IPS DF 6.9 (cell line): ENCODE data around the gene CFAP99.

Experiments used
- DNase-seq: peaks from one replicate; pipeline ENCODE4 v3.0.0-alpha.2; 2013; ENCODE audit warnings: low read depth, low spot score
- H3K27ac ChIP-seq: one replicate; pipeline ENCODE4 v1.5.1; 2013; ENCODE audit warnings: low read length, control low read depth
- H3K27me3 ChIP-seq: 2 replicates; pipeline ENCODE4 v1.6.1; 2013; ENCODE audit warnings: mild to moderate bottlenecking, low read length; ENCODE audit not compliant: control insufficient read depth, insufficient read depth
- H3K36me3 ChIP-seq: 2 replicates; pipeline ENCODE4 v1.6.1; 2013; ENCODE audit warnings: low read length; ENCODE audit not compliant: control insufficient read depth, insufficient read depth
- H3K4me1 ChIP-seq: 2 replicates; pipeline ENCODE4 v1.6.1; 2013; ENCODE audit warnings: low read length; ENCODE audit not compliant: control insufficient read depth, insufficient read depth
- H3K4me3 ChIP-seq: 2 replicates; pipeline ENCODE4 v1.5.1; 2013; ENCODE audit warnings: mild to moderate bottlenecking, low read length
- H3K9me3 ChIP-seq: 2 replicates; pipeline ENCODE4 v1.6.1; 2013; ENCODE audit warnings: low read length, inconsistent platforms; ENCODE audit not compliant: control insufficient read depth, insufficient read depth
- WGBS: extraction: QIAGEN DNeasy Blood & Tissue Kit; methylation state at CpG from one replicate; pipeline ENCODE4 v1.1.7; 2013; ENCODE audit warnings: mixed read lengths, missing lambda C conversion rate; ENCODE audit not compliant: insufficient read length, insufficient coverage; 5-methylcytosine and 5-hydroxymethylcytosine counted together

CFAP99 gene

GRCh38 chr4:2390784-2391421 is 27.9 kb upstream of the CFAP99 start:
- no peaks in the 10 kb centered on the region for H3K27me3 ChIP-seq
- H3K9me3 ChIP-seq: no peaks in the 10 kb centered on the region
- H3K36me3 ChIP-seq: no peaks in the 10 kb centered on the region
- no peak overlapping the region; the same call in 1 of the 2 replicates for H3K4me3 ChIP-seq
- H3K4me1 ChIP-seq: peaks cover 7% of the 10 kb centered on the region
- no peak for DNase-seq
- no CpG with 5 or more reads among the region's 20 CpGs for WGBS
- no peak overlapping the region for H3K27ac ChIP-seq

- no CpG with 5 or more reads among the region's 28 CpGs for WGBS
- no peaks in the 10 kb centered on the region for H3K9me3 ChIP-seq
- peaks cover 7% of the 10 kb centered on the region for H3K4me1 ChIP-seq
- H3K4me3 ChIP-seq: peak overlapping the region; percentile 7; the same call in 1 of the 2 replicates
- H3K27me3 ChIP-seq: no peaks in the 10 kb centered on the region
- no peaks in the 10 kb centered on the region for H3K36me3 ChIP-seq
- H3K27ac ChIP-seq: no peak overlapping the region
- no peak for DNase-seq
Observed at GRCh38 chr4:2393353-2394270, 25.1 kb upstream of the CFAP99 start.

GRCh38 chr4:2394528-2394927 is 24.2 kb upstream of the CFAP99 start:
- H3K9me3 ChIP-seq: no peaks in the 10 kb centered on the region
- no peak overlapping the region for H3K4me3 ChIP-seq
- no peaks in the 10 kb centered on the region for H3K36me3 ChIP-seq
- H3K4me1 ChIP-seq: peaks cover 7% of the 10 kb centered on the region
- no peak overlapping the region for H3K27ac ChIP-seq
- no CpG with 5 or more reads among the region's 17 CpGs for WGBS
- no peak for DNase-seq
- no peaks in the 10 kb centered on the region for H3K27me3 ChIP-seq

GRCh38 chr4:2395038-2395437 is 23.7 kb upstream of the CFAP99 start:
- no CpG with 5 or more reads among the region's 9 CpGs for WGBS
- no peak for DNase-seq
- Histone ChIP-seq H3K4me3 (no peak overlapping the region), H3K9me3 (no peaks in the 10 kb centered on the region), H3K27ac (no peak overlapping the region), H3K4me1 (peaks cover 6% of the 10 kb centered on the region), H3K27me3 (no peaks in the 10 kb centered on the region), H3K36me3 (no peaks in the 10 kb centered on the region)

GRCh38 chr4:2395584-2395983 is 23.2 kb upstream of the CFAP99 start:
- no peaks in the 10 kb centered on the region for H3K9me3 ChIP-seq
- no peak overlapping the region for H3K4me3 ChIP-seq
- WGBS: no CpG with 5 or more reads among the region's 9 CpGs
- peaks cover 6% of the 10 kb centered on the region for H3K4me1 ChIP-seq
- H3K27me3 ChIP-seq: no peaks in the 10 kb centered on the region
- no peaks in the 10 kb centered on the region for H3K36me3 ChIP-seq
- no peak overlapping the region for H3K27ac ChIP-seq
- DNase-seq: no peak

- DNase-seq: no peak
- Histone ChIP-seq H3K27me3 (no peaks in the 10 kb centered on the region), H3K36me3 (no peaks in the 10 kb centered on the region), H3K9me3 (no peaks in the 10 kb centered on the region), H3K27ac (no peak overlapping the region), H3K4me3 (no peak overlapping the region), H3K4me1 (peaks cover 2% of the 10 kb centered on the region; the same call in 1 of the 2 replicates)
- WGBS: no CpG with 5 or more reads among the region's 21 CpGs
Observed at GRCh38 chr4:2396781-2397368, 21.9 kb upstream of the CFAP99 start.

GRCh38 chr4:2397596-2398379 is 21.0 kb upstream of the CFAP99 start:
- whole genome bisulfite sequencing: no CpG with 5 or more reads among the region's 20 CpGs

GRCh38 chr4:2399216-2399615 is 19.5 kb upstream of the CFAP99 start:
- peaks cover 2% of the 10 kb centered on the region; the same call in 1 of the 2 replicates for H3K4me1 ChIP-seq
- H3K4me3 ChIP-seq: no peak overlapping the region
- H3K36me3 ChIP-seq: no peaks in the 10 kb centered on the region
- H3K27ac ChIP-seq: no peak overlapping the region
- WGBS: no CpG with 5 or more reads among the region's 10 CpGs
- H3K27me3 ChIP-seq: no peaks in the 10 kb centered on the region
- no peaks in the 10 kb centered on the region for H3K9me3 ChIP-seq
- DNase-seq: no peak

More at GRCh38 chr4:2397596-2398379, 21.0 kb upstream of the CFAP99 start:
- Histone ChIP-seq H3K36me3 (no peaks in the 10 kb centered on the region), H3K4me3 (no peak overlapping the region), H3K27ac (no peak overlapping the region), H3K27me3 (no peaks in the 10 kb centered on the region), H3K9me3 (no peaks in the 10 kb centered on the region), H3K4me1 (peaks cover 2% of the 10 kb centered on the region; the same call in 1 of the 2 replicates)
- DNase-seq: no peak

- Histone ChIP-seq H3K36me3 (no peaks in the 10 kb centered on the region), H3K27ac (no peak overlapping the region), H3K27me3 (no peaks in the 10 kb centered on the region), H3K9me3 (no peaks in the 10 kb centered on the region), H3K4me1 (peaks cover 2% of the 10 kb centered on the region; the same call in 1 of the 2 replicates), H3K4me3 (no peak overlapping the region)
- no CpG with 5 or more reads among the region's 28 CpGs for WGBS
- no peak for DNase-seq
Observed at GRCh38 chr4:2399631-2400190, 19.0 kb upstream of the CFAP99 start.
